ENCODE measurements around the gene ILKAP.

Gene ILKAP

DNA sequence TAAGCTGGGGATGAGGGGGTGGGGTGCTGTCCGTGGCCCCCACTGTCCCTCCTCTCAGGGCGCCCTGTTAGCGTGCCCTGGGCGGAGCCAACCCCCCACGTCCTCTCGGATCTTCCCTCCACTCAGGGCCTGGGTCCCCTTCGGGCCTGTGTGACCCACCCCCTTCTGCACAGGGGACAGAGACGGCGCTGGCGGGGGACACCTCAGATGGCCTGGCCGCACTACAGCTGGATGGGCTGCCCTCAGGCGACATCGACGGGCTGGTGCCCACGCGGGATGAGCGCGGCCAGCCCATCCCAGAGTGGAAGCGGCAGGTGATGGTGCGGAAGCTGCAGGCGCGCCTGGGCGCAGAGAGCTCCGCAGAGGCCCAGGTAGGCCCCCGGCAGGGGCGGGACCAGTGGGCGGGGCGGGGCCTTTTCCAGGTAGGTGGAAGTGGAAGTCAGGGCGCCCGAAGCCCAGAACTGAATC lies 74.9 kb downstream of the ILKAP start:
- no peak overlapping the region for H3K4me3 ChIP-seq (ENCODE audit: low read depth, low read length)
- TF ChIP-seq, protein P1, sequence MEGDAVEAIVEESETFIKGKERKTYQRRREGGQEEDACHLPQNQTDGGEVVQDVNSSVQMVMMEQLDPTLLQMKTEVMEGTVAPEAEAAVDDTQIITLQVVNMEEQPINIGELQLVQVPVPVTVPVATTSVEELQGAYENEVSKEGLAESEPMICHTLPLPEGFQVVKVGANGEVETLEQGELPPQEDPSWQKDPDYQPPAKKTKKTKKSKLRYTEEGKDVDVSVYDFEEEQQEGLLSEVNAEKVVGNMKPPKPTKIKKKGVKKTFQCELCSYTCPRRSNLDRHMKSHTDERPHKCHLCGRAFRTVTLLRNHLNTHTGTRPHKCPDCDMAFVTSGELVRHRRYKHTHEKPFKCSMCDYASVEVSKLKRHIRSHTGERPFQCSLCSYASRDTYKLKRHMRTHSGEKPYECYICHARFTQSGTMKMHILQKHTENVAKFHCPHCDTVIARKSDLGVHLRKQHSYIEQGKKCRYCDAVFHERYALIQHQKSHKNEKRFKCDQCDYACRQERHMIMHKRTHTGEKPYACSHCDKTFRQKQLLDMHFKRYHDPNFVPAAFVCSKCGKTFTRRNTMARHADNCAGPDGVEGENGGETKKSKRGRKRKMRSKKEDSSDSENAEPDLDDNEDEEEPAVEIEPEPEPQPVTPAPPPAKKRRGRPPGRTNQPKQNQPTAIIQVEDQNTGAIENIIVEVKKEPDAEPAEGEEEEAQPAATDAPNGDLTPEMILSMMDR (IDR thresholded peaks at IDR 0.05; ENCODE audit: control insufficient read depth, extremely low read depth, insufficient read depth), result no peak
- no peak for DNase-seq (ENCODE audit: low read depth)

DNA sequence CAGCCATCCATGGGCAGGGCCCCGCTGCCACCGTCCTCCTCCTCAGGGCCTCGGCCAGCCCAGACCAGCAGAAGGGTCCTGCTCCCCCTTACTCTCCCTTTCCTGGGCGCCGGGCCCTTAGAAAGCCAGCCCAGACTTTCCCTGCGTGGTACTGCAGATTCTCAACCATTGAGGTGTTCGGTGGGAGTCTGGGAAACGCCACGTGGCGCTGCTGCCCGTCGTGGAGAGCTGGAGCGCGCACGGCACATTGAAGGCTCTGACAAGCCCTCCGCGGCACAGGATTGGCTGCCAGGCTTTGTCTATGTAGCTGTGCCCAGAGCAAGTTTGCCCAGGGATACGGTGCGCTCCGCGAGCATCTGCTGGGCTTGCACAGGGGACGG lies 75.4 kb downstream of the ILKAP start:
- no peak for DNase-seq (ENCODE audit: low read depth)
- no peak overlapping the region for H3K4me3 ChIP-seq (ENCODE audit: low read depth, low read length)
- TF ChIP-seq, protein P1 (IDR thresholded peaks at IDR 0.05; ENCODE audit: control insufficient read depth, extremely low read depth, insufficient read depth), result no peak

GRCh38 chr2:238127165-238128060 lies 76.1 kb downstream of the ILKAP start:
- TF ChIP-seq, protein P1 (IDR thresholded peaks at IDR 0.05; ENCODE audit: control insufficient read depth, extremely low read depth, insufficient read depth), result no peak
- no peak overlapping the region for H3K4me3 ChIP-seq (ENCODE audit: low read depth, low read length)
- DNase-seq (ENCODE audit: low read depth), result no peak

GRCh38 chr2:238126775-238127164 lies 76.7 kb downstream of the ILKAP start:
- DNase-seq (ENCODE audit: low read depth), result no peak
- H3K4me3 ChIP-seq (ENCODE audit: low read depth, low read length), result no peak overlapping the region
- TF ChIP-seq, protein P1 (IDR thresholded peaks at IDR 0.05; ENCODE audit: control insufficient read depth, extremely low read depth, insufficient read depth), result no peak

DNA sequence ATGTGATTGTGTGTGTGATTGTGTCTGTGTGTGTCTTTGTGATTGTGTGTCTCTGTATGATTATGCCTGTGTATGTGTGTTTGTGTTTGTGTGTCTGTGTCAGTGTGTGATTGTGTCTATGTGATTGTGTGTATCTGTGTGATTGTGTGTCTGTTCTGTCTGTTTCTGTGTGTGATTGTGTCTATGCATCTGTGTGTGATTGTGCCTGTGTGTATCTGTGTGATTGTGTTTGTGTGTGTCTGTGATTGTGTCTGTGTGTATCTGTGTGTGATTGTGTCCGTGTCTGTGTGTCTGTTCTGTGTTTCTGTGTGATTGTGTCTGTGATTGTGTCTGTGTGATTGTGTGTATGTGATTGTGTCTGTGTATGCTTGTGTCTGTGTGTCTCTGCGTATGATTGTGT lies 77.2 kb downstream of the ILKAP start:
- DNase-seq (ENCODE audit: low read depth), result no peak
- H3K4me3 ChIP-seq (ENCODE audit: low read depth, low read length), result no peak overlapping the region
- TF ChIP-seq, protein P1 (IDR thresholded peaks at IDR 0.05; ENCODE audit: control insufficient read depth, extremely low read depth, insufficient read depth), result no peak

GRCh38 chr2:238125127-238125885 lies 78.2 kb downstream of the ILKAP start:
- no peak for DNase-seq (ENCODE audit: low read depth)
- no peak overlapping the region for H3K4me3 ChIP-seq (ENCODE audit: low read depth, low read length)
- TF ChIP-seq, protein P1 (IDR thresholded peaks at IDR 0.05; ENCODE audit: control insufficient read depth, extremely low read depth, insufficient read depth), result no peak
